HCT116 (cell line): ENCODE results near the gene PCAT7. TPM values are rescaled to one million over a fixed set of nuclear protein-coding genes. Genes with fewer than 3 reads are reported as not detected.

Experiments
- ATAC-seq: fragments of 200-7000 bp; cut with Tn5 transposase; 2 replicates; pipeline ENCODE4 v1.9.1; 2020; ENCODE audit warnings: mild to moderate bottlenecking, moderate library complexity
- BruUV-seq: library from RNA; stranded (reverse); fragments of 400-500 nt; replicated peaks from 2 replicates; lab custom pipeline; 2021; lab: Mats Ljungman, UMichigan
- CTCF ChIA-PET: fragments of 300-600 bp; sonication (Branson Sonifier 250); formaldehyde crosslinking; loops from one replicate; lab custom pipeline; 2021; ENCODE audit warnings: antibody characterized with exemption; lab: Charles Lee
- POLR2A ChIA-PET: fragments of 300-600, 350-600 bp; sonication (Branson Sonifier 250); formaldehyde crosslinking; loops from one replicate; lab custom pipeline; 2021; ENCODE audit warnings: antibody characterized with exemption; lab: Charles Lee
- RAD21 ChIA-PET, 2 experiments: fragments of 300-600 bp; sonication (Branson Sonifier 250); formaldehyde crosslinking; loops; one replicate each; lab custom pipeline; 2023; ENCODE audit warnings: low total read pairs in 2 of 2; ENCODE audit not compliant: uncharacterized antibody in 2 of 2, unreplicated experiment in 2 of 2, low non-redundant PET in 1 of 2; lab: Charles Lee
- DNase-seq: peaks from one replicate; pipeline ENCODE4 v3.0.0-alpha.2; 2010; ENCODE audit warnings: low read depth, low spot score
- H2AFZ ChIP-seq: fragments of 200-600 bp; shearing (Covaris generic), sonication (generic); 2 replicates; pipeline ENCODE4 v1.6.1; 2017; ENCODE audit warnings: low read depth, mixed run types, mixed read lengths, antibody characterized with exemption, low read length; ENCODE audit not compliant: poor library complexity, severe bottlenecking
- H3K27ac ChIP-seq: 2 replicates; pipeline ENCODE4 v1.5.1; 2012; ENCODE audit warnings: low read depth, low read length
- H3K27me3 ChIP-seq: fragments of 200-600 bp; sonication (generic); 2 replicates; pipeline ENCODE4 v1.6.1; 2016; ENCODE audit warnings: mixed run types, low read length, mixed read lengths; ENCODE audit not compliant: insufficient read depth
- H3K36me3 ChIP-seq, 2 experiments: fragments of 200-500 bp in 1 of 2; fragments of 200-600 bp in 1 of 2; sonication (Bioruptor generic) in 1 of 2; sonication (generic) in 1 of 2; 2 replicates each; pipeline versions ENCODE4 v1.5.1 to v1.6.1; 2014 to 2016; ENCODE audit warnings: low read length in 2 of 2, inconsistent platforms in 1 of 2, mixed read lengths in 1 of 2, mixed run types in 1 of 2; ENCODE audit not compliant: insufficient read depth in 2 of 2, control insufficient read depth in 1 of 2
- H3K4me1 ChIP-seq, 2 experiments: fragments of 200-600 bp in 1 of 2; sonication (generic) in 1 of 2; 2 replicates each; pipeline versions ENCODE4 v1.5.1 to v1.6.1; 2012 to 2017; ENCODE audit warnings: low read length in 2 of 2, inconsistent platforms in 1 of 2, mild to moderate bottlenecking in 1 of 2, mixed read lengths in 1 of 2, mixed run types in 1 of 2, moderate library complexity in 1 of 2; ENCODE audit not compliant: insufficient read depth in 2 of 2, control insufficient read depth in 1 of 2
- H3K4me2 ChIP-seq: fragments of 200-600 bp; sonication (generic); 2 replicates; pipeline ENCODE4 v1.6.1; 2017; ENCODE audit warnings: mixed run types, low read length, mixed read lengths
- H3K4me3 ChIP-seq, 2 experiments: fragments of 200-600 bp in 1 of 2; sonication (generic) in 1 of 2; replicated peaks in 1 of 2; 2 replicates each; pipeline ENCODE4 v1.5.1; 2011 to 2016; ENCODE audit warnings: low read length in 2 of 2, control low read depth in 1 of 2, low read depth in 1 of 2, mild to moderate bottlenecking in 1 of 2, mixed read lengths in 1 of 2, mixed run types in 1 of 2
- H3K79me2 ChIP-seq: fragments of 200-600 bp; sonication (generic); 2 replicates; pipeline ENCODE4 v1.6.1; 2017; ENCODE audit warnings: mild to moderate bottlenecking, mixed run types, low read length, moderate library complexity, mixed read lengths; ENCODE audit not compliant: insufficient read depth
- H3K9ac ChIP-seq: fragments of 200-600 bp; sonication (generic); 2 replicates; pipeline ENCODE4 v1.6.1; 2016; ENCODE audit warnings: low read length, mixed read lengths
- H3K9me2 ChIP-seq: fragments of 200-600 bp; sonication (generic), shearing (Covaris generic); 2 replicates; pipeline ENCODE4 v1.6.1; 2017; ENCODE audit warnings: mixed run types, mild to moderate bottlenecking, moderate library complexity; ENCODE audit not compliant: insufficient read depth
- H3K9me3 ChIP-seq, 2 experiments: fragments of 200-500 bp in 1 of 2; fragments of 200-600 bp in 1 of 2; sonication (Bioruptor generic) in 1 of 2; sonication (generic) in 1 of 2; 2 replicates each; pipeline ENCODE4 v1.6.1; 2014 to 2017; ENCODE audit warnings: low read length in 2 of 2, mixed read lengths in 2 of 2, inconsistent platforms in 1 of 2, low read depth in 1 of 2, mild to moderate bottlenecking in 1 of 2, mixed run types in 1 of 2, moderate library complexity in 1 of 2; ENCODE audit not compliant: control insufficient read depth in 1 of 2, insufficient read depth in 1 of 2
- H4K20me1 ChIP-seq: fragments of 200-600 bp; sonication (generic), shearing (Covaris generic); 2 replicates; pipeline ENCODE4 v1.6.1; 2017; ENCODE audit warnings: mixed run types, mild to moderate bottlenecking, moderate library complexity; ENCODE audit not compliant: insufficient read depth
- CBX3 ChIP-seq: IDR thresholded peaks from 2 replicates; pipeline ENCODE4 v1.6.1; 2012; ENCODE audit warnings: low read depth
- ELF1 ChIP-seq: IDR thresholded peaks from 2 replicates; pipeline ENCODE4 v1.6.1; 2012; ENCODE audit warnings: low read depth, borderline replicate concordance
- FOSL1 ChIP-seq: IDR thresholded peaks from 2 replicates; pipeline ENCODE4 v1.6.1; 2012; ENCODE audit warnings: low read depth
- POLR2A ChIP-seq: IDR thresholded peaks from 2 replicates; pipeline ENCODE4 v1.7.0; 2011; ENCODE audit warnings: borderline replicate concordance; ENCODE audit not compliant: insufficient read depth, insufficient read length; ENCODE audit errors: extremely low read depth
- POLR2AphosphoS5 ChIP-seq: IDR thresholded peaks from 2 replicates; pipeline ENCODE4 v1.6.1; 2011; ENCODE audit warnings: mild to moderate bottlenecking, low read depth, low read length, moderate library complexity
- SP1 ChIP-seq: IDR thresholded peaks from 2 replicates; pipeline ENCODE4 v1.6.1; 2012; ENCODE audit warnings: low read depth
- ZBTB33 ChIP-seq: IDR thresholded peaks from 2 replicates; pipeline ENCODE4 v1.6.1; 2011; ENCODE audit warnings: mild to moderate bottlenecking, low read length, moderate library complexity; ENCODE audit not compliant: insufficient replicate concordance; ENCODE audit errors: extremely low read depth
- ZFX ChIP-seq: fragments of 450-650 bp; IDR thresholded peaks from 2 replicates; pipeline ENCODE4 v1.6.1; 2017
- ZNF274 ChIP-seq: fragments of 200-500 bp; sonication (Bioruptor generic); IDR thresholded peaks from 2 replicates; pipeline ENCODE4 v1.6.1; 2014; ENCODE audit warnings: mild to moderate bottlenecking, low read depth, low read length, inconsistent platforms
- intact Hi-C: fragments of 100-400 bp; cut with micrococcal nuclease; formaldehyde crosslinking; loops from 2 replicates; pipeline ENCODE4 v1.10.0; 2022
- total RNA-seq: library from RNA; stranded (reverse); gene quantifications from one replicate; pipeline ENCODE4 v1.2.1, GENCODE V29; 2021; ENCODE audit not compliant: unreplicated experiment
- TF ChIP-seq, protein P1 (sequence below), 3 experiments: fragments of 200-600 bp in 1 of 3; sonication (generic) in 1 of 3; IDR thresholded peaks in 2 of 3; conservative IDR thresholded peaks in 1 of 3; 2 replicates each; pipeline ENCODE4 v1.5.1; 2012 to 2017; ENCODE audit warnings: low read depth in 2 of 3, low read length in 2 of 3, antibody characterized with exemption in 1 of 3, borderline replicate concordance in 1 of 3, control low read depth in 1 of 3, mild to moderate bottlenecking in 1 of 3, mixed read lengths in 1 of 3, mixed run types in 1 of 3, moderate library complexity in 1 of 3; ENCODE audit not compliant: insufficient read depth in 1 of 3

PCAT7 gene
- total RNA-seq, 1 experiment from 2014 or later: 3.8 TPM

GRCh38 chr9:94554078-94554438 lies 825 bp upstream of the PCAT7 start:
- intact Hi-C loops: loop anchor here (10.0 kb wide), 2 partner anchors 581 to 1661 kb away; no protein-coding TSS in a partner anchor
- Histone ChIP-seq H3K9me2 (no peaks in the 10 kb centered on the region), H3K4me1 (peaks cover 6 to 21% of the 10 kb centered on the region in 2 experiments; a peak in 2 of 4 replicates), H2AFZ (peak overlapping the region; percentile 79), H3K4me2 (peak overlapping the region; percentile 84), H3K9me3 (no peaks in the 10 kb centered on the region), H3K27ac (peak overlapping the region; percentile 79; the same call in 1 of the 2 replicates), H3K79me2 (0 out of 2 replicates have a peak, but pooled peaks cover 3% of the 10 kb centered on the region), H4K20me1 (no peaks in the 10 kb centered on the region), H3K27me3 (no peaks in the 10 kb centered on the region), H3K4me3 (peak overlapping the region; percentile 69 to 80), H3K36me3 (0 out of 4 replicates have a peak, but pooled peaks cover 0 to 5% of the 10 kb centered on the region in 2 experiments), H3K9ac (peak overlapping the region; percentile 75)
- no TSS peak for BruUV-seq
- DNase-seq (no peak), ATAC-seq (peak; percentile 49)
- CTCF ChIA-PET: interaction anchor here (0.9 to 1.6 kb wide), 7 partner anchors 46 to 614 kb away, joined by 3 to 11 read pairs (median 6); no protein-coding TSS in a partner anchor
- TF ChIP-seq SP1: no peak
- TF ChIP-seq ZNF274: no peak
- no peak for TF ChIP-seq POLR2A
- TF ChIP-seq ZFX: no peak
- no peak for TF ChIP-seq ZBTB33
- no peak for TF ChIP-seq FOSL1
- TF ChIP-seq POLR2AphosphoS5: no peak
- TF ChIP-seq, protein P1, sequence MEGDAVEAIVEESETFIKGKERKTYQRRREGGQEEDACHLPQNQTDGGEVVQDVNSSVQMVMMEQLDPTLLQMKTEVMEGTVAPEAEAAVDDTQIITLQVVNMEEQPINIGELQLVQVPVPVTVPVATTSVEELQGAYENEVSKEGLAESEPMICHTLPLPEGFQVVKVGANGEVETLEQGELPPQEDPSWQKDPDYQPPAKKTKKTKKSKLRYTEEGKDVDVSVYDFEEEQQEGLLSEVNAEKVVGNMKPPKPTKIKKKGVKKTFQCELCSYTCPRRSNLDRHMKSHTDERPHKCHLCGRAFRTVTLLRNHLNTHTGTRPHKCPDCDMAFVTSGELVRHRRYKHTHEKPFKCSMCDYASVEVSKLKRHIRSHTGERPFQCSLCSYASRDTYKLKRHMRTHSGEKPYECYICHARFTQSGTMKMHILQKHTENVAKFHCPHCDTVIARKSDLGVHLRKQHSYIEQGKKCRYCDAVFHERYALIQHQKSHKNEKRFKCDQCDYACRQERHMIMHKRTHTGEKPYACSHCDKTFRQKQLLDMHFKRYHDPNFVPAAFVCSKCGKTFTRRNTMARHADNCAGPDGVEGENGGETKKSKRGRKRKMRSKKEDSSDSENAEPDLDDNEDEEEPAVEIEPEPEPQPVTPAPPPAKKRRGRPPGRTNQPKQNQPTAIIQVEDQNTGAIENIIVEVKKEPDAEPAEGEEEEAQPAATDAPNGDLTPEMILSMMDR (IDR thresholded peaks at IDR 0.05 in 2 of 3, conservative IDR thresholded peaks at IDR 0.05 in 1 of 3; ENCODE audit: borderline replicate concordance in 1 of 3, insufficient read depth in 1 of 3, low read depth in 2 of 3, low read length in 2 of 3): no peak
- no peak for TF ChIP-seq ELF1
- TF ChIP-seq CBX3: no peak
- RAD21 ChIA-PET: interaction anchor here (0.6 to 0.7 kb wide), 2 partner anchors 115 to 531 kb away, joined by 3 to 4 read pairs; no protein-coding TSS in a partner anchor
- POLR2A ChIA-PET: interaction anchor here (1.0 to 1.7 kb wide), 7 partner anchors 16 to 125 kb away, joined by 3 to 6 read pairs (median 4); no protein-coding TSS in a partner anchor
